ENCODE data around the gene ITPR1.

Gene ITPR1

DNA sequence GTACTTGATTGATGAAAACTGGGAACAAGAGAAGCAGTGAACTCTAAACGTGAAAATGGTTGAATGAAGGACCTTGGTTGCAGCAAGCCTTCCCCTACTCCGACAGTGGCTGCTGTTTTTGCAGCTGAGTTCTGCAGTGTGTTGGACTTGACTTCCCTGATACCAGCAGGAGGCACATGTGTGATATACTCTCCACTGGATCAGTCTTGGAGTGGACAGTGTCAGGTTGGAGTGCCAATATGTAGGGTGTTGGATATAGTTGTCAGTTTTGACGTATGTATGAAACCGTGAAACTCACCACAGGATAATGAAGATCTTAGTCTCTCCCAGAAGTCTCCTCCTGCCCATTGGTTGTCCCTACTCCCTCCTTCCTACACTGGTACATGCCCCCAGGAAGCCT lies 106.5 kb downstream of the ITPR1 start:
- no peak for DNase-seq

DNA sequence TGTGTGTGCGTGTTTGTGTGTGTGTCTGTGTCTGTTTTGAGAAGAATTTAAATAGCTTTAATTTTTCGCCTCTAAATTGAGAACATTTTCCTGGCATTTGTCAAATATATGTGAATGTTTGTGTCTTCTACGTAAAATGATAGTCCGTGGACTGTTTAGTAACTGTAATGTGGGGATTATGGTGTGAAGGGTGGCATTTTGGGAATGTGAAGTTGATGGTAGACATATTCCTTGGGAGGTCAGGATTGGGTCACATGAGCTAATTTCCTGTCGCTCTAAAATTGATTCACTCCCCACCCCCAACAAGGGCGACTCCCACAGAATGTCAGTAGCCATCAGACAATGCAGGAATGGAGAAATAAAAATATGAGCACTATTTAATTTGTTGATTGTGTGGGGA lies 107.3 kb downstream of the ITPR1 start:
- no peak for DNase-seq

DNA sequence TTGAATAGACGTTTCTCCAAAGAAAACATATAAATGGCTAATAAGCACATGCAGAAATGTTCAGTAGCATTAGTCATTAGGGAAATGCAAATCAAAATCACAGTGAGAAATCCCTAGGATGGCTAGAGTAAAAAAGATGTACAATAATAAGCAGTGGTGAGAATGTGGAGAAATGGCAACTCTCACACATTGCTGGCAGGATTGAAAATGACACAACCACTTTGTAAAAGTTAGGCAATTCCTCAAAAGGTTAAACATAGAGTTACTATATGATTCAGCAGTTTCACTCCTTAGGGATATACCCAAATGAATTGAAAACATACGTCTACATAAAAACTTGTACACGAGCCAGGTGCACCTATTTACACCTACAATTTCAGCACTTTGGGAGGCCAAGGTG lies 108.7 kb downstream of the ITPR1 start:
- DNase-seq, result no peak

DNA sequence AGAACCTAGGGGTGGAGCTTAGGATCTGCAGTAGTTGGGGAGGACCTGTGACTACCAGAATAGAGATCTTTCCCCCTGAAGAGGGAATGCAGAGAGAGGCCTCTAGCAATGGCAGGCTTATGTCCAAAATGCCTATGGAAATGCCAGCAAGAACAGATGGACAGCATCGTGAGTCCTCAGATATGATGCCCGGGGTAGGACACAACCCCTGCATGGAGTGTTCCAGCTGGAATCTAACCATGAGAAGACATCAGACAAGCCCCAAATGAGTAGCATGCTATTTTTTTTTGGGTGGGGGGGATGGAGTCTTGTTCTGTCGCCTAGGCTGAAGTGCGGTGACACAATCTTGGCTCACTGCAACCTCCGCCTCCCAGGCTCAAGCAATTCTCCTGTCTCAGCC lies 111.5 kb downstream of the ITPR1 start:
- no peak for DNase-seq

DNA sequence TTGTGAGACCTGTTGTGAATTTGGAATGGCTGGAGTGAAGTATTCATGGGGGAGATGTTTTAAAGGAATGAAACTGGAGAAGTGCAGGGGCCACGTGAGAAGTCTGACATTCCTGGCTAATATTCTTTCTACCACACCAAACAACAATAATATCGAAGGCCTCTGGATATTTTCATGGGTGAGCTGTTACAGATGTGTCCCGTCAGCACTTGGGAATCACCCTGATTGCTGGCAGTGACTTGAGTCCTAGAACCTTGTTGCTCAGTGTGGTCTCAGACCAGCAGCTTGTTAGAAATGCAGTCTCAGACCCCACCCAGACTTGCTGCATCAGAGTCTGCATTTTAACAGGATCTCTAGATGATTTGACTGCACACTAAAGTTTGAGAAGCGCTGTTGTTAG lies 113.8 kb downstream of the ITPR1 start:
- no peak for DNase-seq

DNA sequence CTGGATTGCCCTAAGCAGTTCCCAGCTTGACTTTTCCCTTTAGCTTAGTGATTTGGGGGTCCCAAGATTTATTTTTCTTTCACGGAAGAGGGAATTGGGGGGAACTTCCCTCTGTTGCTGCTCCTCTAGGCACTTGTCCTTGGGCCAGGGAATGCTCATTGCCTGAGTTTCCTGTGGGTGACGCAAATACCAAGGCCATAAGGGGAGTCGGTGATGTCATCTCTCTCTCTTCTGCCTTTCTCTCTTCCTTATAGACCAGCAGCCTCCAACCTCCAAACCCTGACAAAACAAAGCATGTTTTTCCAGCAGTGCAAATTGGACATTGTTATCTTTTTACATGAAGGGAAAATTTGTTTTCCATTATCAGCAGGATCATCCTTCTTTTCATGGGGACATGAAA lies 120.2 kb downstream of the ITPR1 start:
- no peak for DNase-seq

DNA sequence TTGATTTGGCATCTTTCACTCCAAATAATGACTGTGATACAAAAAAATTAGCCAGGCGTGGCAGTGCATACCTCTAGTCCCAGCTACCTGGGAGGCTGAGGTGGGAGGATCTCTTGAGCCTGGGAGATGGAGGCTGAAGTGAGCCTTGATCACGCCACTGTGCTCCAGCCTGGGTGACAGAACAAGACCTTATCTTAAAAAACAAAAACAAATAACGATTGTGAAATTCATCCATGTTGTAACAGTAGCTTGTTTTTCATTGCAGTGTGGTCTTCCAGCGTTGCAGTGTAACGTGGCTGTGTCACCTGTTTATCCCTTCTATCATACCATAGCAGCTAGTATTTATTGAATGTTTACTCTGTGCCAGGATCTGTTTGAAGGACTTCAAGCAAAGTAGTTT lies 120.9 kb downstream of the ITPR1 start:
- DNase-seq, result no peak

DNA sequence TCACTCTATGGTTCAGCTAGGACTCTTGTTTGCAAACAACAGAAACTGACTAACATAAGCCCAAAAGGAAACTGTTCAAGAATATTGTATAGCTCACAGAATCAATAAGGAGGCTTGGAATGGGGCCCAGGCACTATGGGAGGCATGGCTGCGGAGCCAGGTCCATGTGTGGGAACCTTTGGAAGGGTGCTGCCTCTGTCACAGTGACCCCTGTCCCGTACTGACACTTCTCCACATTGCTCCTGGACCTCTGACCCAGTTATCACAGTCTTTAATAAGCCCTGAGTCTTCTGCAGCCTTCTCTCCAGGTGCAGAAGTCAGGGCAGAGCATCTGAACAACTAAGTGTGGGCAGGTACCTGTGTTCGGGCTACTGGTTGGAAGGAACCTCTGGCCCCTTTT lies 121.8 kb downstream of the ITPR1 start:
- DNase-seq, result no peak

DNA sequence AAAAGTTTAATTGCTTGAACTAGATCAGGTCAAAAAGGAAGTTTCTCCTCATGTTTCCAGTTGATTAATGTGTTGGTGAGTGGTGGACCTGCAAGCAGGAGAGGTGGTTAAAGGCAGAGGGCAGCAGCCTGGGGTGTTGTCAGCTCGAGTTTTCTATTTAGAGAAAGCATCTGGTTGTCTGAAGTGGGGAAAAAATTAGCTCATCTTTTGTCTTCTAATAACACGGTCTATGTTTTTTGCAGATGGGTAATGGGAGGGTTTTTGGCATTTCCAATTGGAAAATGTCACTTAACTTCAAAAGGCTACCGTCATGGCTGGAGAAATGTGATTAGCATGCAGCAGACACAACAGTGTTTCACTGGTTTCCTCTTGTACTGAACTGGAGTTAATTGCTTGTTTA lies 122.6 kb downstream of the ITPR1 start:
- no peak for DNase-seq

DNA sequence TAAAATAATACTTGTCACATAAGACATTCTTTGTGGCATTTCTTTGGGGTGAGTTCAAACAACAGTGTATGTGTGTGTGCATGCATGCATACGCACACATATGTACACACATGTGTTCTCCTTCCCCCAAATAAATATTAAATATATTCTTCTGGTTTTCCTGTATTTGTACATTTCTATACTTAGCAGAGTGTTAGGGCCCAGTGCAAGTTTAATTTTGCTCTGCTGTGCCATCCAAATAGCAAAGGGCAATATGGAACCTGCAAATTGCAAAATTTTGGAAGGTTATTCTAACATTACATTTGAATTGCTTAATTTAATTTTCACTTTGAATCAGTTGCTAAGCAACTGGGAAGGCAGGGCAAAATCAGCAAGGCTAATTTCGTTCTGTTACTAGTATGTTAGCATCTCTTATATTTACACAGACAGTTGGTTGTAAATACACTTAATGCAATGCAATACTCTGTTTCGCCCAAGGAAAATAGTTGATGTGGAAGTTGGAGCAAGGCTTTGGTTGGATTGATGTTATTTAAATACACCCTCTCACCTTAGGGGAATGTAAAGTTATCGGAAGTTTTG lies 130.4 kb downstream of the ITPR1 start:
- DNase-seq, result no peak

DNA sequence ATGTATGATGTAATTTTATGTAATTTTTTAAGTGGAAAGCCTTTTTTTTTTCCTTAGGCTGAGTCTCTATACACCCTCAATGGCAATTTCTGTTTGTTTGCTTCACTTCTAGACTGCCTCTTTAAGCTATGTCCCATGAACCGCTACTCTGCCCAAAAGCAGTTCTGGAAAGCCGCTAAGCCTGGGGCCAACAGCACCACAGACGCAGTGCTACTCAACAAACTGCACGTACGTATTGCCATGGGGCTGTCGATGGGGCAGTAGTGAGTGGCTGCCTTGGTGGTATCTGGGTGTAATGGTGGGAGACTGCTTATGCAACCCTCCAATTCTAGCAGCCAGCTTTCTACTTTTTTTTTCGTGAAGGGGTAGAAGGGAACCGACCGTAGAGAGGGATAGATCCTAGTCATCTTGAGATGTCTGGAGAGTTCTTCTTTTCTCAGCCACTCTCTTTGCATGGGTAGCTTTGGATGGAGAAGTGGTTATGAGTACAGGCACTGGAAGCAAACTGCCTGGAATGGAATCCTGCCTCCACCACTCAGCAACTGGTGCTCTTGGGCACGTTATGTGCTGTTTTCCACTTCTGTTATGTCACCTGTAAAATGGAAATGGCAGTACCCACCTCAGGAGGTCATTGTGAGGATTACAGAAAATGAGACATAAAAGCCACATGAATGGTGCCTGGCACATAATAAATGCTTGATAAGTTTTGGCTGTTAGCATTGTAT lies 134.7 kb downstream of the ITPR1 start:
- DNase-seq, result no peak

DNA sequence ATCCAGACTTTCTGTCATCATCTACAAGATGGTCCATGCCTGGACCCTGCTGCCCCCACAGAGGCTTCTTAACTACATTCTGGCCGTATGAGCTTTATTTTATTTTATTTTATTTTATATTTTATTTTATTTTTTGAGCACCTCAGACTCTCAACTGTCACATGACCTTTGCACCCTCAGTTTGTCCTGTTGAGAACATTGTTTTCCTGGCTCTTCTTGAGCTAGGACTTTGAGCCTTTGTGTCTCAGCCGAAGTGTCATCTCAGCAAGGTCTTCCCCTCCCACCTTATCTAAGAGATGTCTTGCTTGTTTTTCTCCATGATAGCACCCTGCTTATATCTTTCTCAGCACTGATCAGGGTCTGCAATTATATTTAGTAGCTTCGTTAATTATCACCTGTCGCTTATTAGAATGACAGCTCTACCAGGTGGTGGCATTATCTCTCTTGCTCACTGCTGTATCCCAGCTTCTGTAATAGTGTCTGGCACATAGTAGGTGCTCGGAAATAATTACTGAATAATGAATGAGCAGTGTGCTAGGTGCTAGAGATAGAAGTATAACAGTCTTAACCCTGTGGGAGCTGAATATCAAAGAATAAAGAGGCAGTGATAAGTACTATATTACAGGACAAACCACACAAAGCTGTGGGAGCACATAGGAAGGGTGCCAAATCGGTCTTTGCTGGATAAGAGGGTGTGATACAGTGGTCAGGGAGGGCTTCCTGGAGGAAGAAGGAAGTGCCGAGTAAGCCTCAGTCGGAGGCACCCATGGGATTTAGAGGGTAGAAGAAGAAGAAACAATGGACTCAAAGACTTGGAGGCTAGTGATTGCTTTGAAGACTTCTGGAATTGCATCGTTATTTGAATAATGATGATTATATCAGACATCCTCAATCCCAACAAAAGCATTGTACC lies 136.2 kb downstream of the ITPR1 start:
- no peak for DNase-seq

DNA sequence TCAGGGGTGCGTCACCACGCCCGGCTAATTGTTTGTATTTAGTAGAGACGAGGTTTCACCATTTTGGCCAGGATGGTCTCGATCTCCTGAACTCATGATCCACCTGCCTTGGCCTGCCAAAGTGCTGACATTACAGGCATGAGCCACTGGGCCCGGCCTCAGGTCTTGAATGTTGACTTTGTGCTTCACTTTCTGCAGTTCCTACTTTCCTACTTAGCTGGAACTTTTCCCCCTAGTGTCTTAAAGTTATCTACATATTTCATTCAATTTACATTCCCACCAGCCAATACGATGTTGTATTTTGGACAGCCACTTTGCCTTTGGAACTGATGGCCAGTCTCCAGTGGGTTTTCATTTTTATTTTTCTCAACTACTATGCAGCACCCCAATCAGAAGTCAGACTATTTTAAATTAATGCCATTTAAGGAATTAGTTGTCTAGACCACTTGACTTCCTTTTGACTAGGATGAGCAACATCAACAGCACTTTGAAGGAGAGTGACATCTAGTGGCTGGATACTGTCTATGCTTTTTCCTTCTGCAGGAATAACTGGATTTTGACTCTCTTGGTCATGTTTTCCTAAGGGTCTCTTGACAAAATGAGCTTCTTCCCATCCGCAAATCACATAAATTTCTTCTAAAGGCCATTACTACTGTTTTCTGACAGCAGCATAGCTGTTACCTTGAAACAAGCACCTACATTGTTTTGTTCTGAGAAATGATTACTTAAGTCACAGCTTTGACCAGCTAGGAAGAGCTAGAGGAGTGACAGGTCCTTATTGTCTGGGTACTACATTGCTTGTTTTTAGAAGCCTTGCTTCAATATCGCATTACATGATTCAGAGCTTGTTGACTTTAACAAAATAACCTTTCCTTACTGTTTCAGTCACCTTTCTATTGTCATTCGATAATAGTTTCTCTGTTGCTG lies 140.2 kb downstream of the ITPR1 start:
- DNase-seq, result peak; percentile 56

DNA sequence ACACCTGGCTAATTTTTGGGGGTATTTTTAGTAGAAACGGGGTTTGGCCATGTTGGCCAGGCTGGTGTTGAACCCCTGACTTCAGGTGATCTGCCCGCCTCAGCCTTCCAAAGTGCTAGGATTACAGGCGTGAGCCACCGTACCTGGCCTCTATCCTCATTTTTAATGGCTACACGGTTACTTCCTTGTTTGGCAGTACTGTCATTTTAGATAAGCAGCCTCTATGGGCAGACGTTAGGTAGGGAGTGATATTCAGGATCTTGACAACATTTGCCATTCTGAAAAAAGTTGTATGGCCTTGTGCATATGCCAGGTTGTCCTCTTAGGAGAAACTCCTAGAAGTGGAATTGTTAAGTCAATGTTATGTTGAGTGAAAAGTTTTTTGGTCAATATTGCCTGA lies 141.7 kb downstream of the ITPR1 start:
- no peak for DNase-seq

DNA sequence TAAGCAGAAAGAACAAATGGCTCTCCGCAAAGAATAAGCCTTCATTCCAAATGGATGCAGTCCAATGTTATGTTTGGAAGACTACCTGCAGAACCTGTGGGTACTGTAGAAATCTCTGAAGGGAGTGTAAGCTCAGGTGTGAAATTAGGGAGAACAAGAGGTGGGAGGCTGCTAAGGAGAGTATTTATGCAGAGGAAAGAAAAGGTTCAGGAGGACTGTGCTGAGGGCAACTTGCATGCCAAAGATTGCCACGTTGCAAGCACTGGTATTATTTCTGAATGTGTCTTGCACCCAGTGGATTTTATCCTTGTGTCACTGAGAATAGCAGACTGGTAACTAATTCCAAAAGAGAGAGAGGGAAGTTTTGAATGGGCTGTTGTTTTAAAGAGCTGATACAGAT lies 144.1 kb downstream of the ITPR1 start:
- DNase-seq, result no peak

DNA sequence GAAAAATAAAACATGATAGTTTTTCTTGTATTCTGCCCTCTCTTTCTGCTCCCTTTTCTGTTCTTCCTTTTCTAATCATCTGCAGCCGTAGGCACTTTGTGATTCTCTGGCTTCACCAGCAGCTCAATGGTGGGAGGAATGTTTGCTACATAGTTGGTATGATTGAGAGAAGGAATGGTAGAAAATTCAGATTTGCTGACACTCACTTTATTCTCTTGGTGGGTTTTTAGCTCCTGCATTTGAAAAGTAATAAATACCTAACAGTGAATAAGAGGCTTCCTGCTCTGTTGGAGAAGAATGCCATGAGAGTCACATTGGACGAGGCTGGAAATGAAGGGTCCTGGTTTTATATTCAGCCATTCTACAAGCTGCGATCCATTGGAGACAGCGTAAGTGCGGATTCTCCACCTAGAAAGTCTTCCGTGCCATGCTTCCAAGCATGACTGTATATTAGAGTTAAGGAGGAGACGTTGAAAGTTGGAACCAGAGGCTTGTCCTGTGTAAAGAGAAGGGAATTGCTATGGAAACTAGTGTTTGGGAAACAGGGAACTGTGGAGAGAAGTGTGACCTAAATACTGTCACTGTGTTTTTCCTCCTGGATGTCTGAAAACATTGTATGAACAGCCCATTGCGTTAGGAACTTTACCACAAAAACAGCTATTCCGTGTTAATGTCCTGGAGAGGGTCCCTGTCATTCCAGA lies 148.9 kb downstream of the ITPR1 start:
- no peak for DNase-seq

DNA sequence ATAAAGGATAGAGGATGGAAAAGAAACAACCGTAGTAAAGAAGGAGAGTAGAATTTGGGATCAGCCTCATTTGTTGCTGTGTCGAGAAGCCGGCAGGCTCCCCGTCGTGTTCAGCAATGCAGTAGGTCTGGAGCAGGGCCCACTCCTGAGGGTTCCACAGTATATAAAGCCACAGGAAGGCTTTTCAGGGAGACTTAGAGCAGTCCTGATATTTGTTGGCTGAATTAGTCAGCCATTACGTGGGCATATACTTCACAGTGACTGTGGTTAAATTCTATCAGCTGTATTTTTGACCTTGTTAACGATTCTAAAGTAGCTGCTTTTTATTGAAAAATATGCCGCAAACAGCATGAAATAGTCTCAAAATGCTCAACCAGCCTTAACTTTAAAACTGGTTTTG lies 149.5 kb downstream of the ITPR1 start:
- no peak for DNase-seq

DNA sequence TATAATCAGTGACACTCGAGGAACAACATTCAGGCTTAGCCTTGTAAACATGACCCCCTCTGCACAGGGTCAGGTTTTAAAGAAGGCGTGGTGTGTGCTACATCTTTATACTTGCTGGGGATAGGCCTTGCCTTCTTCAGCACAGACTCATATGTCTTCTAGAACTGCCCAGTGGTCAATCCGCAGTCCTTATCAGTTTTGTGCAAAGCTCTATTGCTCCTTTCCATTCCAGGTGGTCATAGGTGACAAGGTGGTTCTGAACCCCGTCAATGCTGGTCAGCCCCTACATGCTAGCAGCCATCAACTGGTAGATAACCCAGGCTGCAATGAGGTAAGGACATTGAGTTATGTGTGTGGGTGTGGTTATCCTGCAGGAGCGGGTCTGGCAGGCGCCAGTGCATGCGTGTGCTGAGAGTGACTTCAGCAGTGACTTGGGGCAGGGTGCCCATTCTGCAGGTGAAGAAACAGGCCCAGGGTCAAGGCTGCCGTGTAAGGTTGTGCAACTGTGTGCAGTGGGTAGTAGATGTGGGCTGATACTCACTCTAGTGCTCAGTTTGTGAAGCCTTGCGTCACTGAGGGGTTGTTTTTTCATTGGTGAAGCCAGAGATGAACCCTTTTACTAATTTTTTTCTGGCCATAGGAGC lies 150.9 kb downstream of the ITPR1 start:
- no peak for DNase-seq

DNA sequence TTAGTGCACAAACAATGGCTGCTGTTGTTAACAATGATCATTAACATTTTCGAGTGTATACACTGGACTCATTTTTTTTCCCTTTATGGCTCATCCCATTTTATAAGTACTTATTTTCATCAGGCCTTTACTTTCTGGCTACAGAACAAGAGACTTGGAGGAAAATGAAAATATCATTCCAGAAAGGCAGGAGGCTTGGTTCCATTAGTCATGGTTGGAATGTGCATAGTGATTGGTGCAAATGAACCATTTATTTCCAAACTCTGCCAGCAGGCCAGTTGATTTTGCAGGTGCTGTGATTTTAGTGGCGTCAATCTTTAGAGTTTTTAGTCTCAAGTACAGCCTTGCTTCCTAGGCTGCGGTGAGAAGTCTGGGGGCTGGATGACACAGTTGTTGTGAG lies 151.8 kb downstream of the ITPR1 start:
- no peak for DNase-seq

DNA sequence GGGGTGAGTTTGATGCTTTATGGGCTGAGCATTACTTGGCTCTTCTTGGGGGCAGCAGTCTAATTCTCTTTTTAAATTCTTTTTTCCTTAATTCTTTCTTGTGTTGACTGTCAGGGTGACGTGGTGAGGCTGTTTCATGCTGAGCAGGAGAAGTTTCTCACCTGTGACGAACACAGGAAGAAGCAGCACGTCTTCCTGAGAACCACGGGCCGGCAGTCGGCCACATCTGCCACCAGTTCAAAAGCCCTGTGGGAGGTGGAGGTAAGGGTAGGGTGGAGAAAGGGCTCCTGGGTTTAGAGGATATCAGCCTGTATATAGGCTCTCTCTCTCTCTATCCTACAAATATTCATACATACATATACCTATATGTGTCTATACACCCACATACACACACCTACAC lies 152.3 kb downstream of the ITPR1 start:
- DNase-seq, result no peak

DNA sequence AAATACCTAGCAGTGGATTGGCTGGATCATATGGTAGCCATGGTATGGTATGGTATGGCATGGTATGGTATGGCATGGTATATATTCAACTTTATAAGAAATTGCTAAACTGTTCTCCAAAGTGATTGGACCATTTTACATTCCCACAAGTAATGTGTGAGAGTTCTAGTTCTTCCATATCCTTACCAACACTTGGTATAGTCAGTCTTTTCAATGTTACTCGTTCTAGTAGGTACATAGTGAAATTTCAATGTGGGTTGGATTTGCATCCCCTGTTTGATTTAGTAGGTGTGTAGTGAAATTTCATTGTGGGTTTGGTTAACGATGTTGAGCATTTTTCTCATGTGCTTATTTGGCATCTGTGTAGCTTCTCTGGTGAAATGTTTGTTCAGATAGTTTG lies 154.3 kb downstream of the ITPR1 start:
- DNase-seq, result no peak
